HepG2 (cell line): ENCODE data around the gene TK2. TPM values are rescaled to one million over a fixed set of nuclear protein-coding genes. Genes with fewer than 3 reads are reported as not detected.

ENCODE experiments used
- DPF2 ChIP-seq: sonication (generic); formaldehyde crosslinking; IDR thresholded peaks from 2 replicates; pipeline ENCODE4 v1.4.0; 2020; ENCODE audit warnings: mild to moderate bottlenecking, low read depth, missing genetic modification reagents, borderline replicate concordance
- ERF ChIP-seq: IDR thresholded peaks from 2 replicates; pipeline ENCODE4 v1.6.1; 2018; ENCODE audit warnings: missing biosample characterization, missing genetic modification reagents
- FOXA1 ChIP-seq, 2 experiments: fragments of 450-650 bp in 1 of 2; sonication (generic) in 1 of 2; formaldehyde crosslinking in 1 of 2; IDR thresholded peaks; 2 replicates each; pipeline versions ENCODE4 v1.4.0 to v1.6.1; 2016 to 2020; ENCODE audit warnings: missing genetic modification reagents in 1 of 2
- HNRNPK ChIP-seq: fragments of 200-400 bp; formaldehyde crosslinking; IDR thresholded peaks from 2 replicates; pipeline ENCODE4 v1.6.1; 2018; ENCODE audit warnings: low read length, low read depth, moderate library complexity, mild to moderate bottlenecking; ENCODE audit not compliant: poor library complexity, severe bottlenecking
- ZBTB2 ChIP-seq: sonication (generic); formaldehyde crosslinking; IDR thresholded peaks from 2 replicates; pipeline ENCODE4 v1.8.0; 2022; ENCODE audit warnings: low read depth, missing genetic modification reagents
- ZHX2 ChIP-seq, 2 experiments: sonication (generic) in 1 of 2; formaldehyde crosslinking in 1 of 2; IDR thresholded peaks; 2 replicates each; pipeline versions ENCODE4 v1.6.1 to v1.9.0; 2014 to 2022; ENCODE audit warnings: antibody characterized with exemption in 1 of 2, borderline replicate concordance in 1 of 2, inconsistent platforms in 1 of 2, low read depth in 1 of 2, missing genetic modification reagents in 1 of 2
- ZNF598 ChIP-seq: sonication (generic); formaldehyde crosslinking; IDR thresholded peaks from 2 replicates; pipeline ENCODE4 v1.5.1; 2020; ENCODE audit warnings: mild to moderate bottlenecking, missing genetic modification reagents, borderline replicate concordance
- polyA plus RNA-seq, 8 experiments: library from polyadenylated mRNA; depleted of rRNA in 3 of 8; stranded (reverse) in 7 of 8; unstranded in 1 of 8; fragments of >200 nt; fragmentation: Illumina TruSeq in 4 of 8; extraction: Trizol in 4 of 8; gene quantifications; 2 replicates each; pipeline versions ENCODE4 v1.2.1 to v1.2.3, GENCODE V29; 2011 to 2016; ENCODE audit warnings: low read depth in 4 of 8, missing spikeins in 1 of 8, mixed read lengths in 1 of 8; ENCODE audit not compliant: insufficient read depth in 1 of 8
- total RNA-seq, 5 experiments: library from RNA; depleted of rRNA; stranded (reverse); fragments of >200 nt; fragmentation: Illumina TruSeq; extraction: Trizol; gene quantifications; 2 replicates each; pipeline ENCODE4 v1.2.3, GENCODE V29; 2016; ENCODE audit warnings: low read depth in 1 of 5
- TF ChIP-seq, protein P1 (sequence below): sonication (generic); formaldehyde crosslinking; IDR thresholded peaks from 2 replicates; pipeline ENCODE4 v1.5.1; 2020; ENCODE audit warnings: mild to moderate bottlenecking, missing genetic modification reagents, borderline replicate concordance
- TF ChIP-seq, protein P2 (sequence below): IDR thresholded peaks from 2 replicates; pipeline ENCODE4 v1.6.1; 2016; ENCODE audit warnings: low read depth, borderline replicate concordance
- TF ChIP-seq, protein P3 (sequence below): sonication (generic); formaldehyde crosslinking; IDR thresholded peaks from 2 replicates; pipeline ENCODE4 v1.4.0; 2020; ENCODE audit warnings: mild to moderate bottlenecking, missing genetic modification reagents

The TK2 gene
- total and polyA plus RNA-seq, 2 of the 13 experiments (the other 11 are each of a cell fraction or from before 2014, with no cell fraction given): 18.7 to 21.0 TPM

DNA sequence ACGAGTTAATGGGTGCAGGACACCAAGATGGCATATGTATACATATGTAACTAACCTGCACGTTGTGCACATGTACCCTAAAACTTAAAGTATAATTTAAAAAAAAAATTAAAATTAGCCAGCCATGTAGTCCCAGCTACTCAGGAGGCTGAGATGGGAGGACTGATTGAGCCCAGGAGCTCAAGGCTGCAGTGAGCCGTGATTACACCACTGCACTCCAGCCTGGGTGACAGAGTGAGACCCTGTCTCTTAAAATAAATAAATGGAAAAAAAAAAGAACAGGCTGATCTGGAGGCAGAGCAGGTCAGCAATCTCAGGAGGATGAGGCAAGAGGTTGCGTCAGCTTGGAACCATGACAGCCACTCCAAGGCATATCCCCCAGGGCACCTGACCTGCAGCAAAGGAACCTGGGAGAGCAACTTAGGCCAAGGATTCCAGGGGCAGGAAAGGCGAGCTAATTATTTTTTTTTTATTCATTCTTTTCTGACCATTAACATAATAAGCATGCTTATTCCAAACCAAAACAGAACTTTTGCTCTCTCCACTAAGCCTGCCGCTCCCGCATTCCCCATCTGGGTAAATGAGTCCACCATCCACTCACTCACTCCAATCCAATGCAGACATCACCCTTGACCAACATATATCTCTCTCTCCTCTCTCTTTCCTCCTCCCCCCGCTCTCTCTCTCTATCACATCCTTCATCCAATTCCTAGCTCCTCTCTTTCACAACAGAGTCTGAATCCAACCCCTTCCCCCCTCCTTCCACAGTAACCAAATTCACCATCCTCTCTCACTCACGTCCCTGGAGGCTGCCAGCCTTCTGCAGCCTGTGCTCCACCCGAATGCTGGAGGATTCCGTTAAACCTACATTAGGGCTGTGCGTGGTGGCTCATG, 47.7 kb downstream of the TK2 start (continued):
- TF ChIP-seq ZHX2 (IDR thresholded peaks at IDR 0.05; ENCODE audit: low read depth) (no peak), ZHX2 (CRISPR knock-in tag; IDR thresholded peaks at IDR 0.05; ENCODE audit: borderline replicate concordance) (no peak), FOXA1 (IDR thresholded peaks at IDR 0.05) (no peak), FOXA1 (CRISPR knock-in tag; IDR thresholded peaks at IDR 0.05) (no peak), ZBTB2 (CRISPR knock-in tag) (no peak), DPF2 (no peak), ERF (CRISPR knock-in tag) (no peak), ZNF598 (CRISPR knock-in tag) (no peak), HNRNPK (no peak)
- TF ChIP-seq, protein P1, sequence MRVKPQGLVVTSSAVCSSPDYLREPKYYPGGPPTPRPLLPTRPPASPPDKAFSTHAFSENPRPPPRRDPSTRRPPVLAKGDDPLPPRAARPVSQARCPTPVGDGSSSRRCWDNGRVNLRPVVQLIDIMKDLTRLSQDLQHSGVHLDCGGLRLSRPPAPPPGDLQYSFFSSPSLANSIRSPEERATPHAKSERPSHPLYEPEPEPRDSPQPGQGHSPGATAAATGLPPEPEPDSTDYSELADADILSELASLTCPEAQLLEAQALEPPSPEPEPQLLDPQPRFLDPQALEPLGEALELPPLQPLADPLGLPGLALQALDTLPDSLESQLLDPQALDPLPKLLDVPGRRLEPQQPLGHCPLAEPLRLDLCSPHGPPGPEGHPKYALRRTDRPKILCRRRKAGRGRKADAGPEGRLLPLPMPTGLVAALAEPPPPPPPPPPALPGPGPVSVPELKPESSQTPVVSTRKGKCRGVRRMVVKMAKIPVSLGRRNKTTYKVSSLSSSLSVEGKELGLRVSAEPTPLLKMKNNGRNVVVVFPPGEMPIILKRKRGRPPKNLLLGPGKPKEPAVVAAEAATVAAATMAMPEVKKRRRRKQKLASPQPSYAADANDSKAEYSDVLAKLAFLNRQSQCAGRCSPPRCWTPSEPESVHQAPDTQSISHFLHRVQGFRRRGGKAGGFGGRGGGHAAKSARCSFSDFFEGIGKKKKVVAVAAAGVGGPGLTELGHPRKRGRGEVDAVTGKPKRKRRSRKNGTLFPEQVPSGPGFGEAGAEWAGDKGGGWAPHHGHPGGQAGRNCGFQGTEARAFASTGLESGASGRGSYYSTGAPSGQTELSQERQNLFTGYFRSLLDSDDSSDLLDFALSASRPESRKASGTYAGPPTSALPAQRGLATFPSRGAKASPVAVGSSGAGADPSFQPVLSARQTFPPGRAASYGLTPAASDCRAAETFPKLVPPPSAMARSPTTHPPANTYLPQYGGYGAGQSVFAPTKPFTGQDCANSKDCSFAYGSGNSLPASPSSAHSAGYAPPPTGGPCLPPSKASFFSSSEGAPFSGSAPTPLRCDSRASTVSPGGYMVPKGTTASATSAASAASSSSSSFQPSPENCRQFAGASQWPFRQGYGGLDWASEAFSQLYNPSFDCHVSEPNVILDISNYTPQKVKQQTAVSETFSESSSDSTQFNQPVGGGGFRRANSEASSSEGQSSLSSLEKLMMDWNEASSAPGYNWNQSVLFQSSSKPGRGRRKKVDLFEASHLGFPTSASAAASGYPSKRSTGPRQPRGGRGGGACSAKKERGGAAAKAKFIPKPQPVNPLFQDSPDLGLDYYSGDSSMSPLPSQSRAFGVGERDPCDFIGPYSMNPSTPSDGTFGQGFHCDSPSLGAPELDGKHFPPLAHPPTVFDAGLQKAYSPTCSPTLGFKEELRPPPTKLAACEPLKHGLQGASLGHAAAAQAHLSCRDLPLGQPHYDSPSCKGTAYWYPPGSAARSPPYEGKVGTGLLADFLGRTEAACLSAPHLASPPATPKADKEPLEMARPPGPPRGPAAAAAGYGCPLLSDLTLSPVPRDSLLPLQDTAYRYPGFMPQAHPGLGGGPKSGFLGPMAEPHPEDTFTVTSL: no peak
- TF ChIP-seq, protein P2, sequence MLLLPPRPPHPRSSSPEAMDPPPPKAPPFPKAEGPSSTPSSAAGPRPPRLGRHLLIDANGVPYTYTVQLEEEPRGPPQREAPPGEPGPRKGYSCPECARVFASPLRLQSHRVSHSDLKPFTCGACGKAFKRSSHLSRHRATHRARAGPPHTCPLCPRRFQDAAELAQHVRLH (CRISPR knock-in tag): no peak
- TF ChIP-seq, protein P3, sequence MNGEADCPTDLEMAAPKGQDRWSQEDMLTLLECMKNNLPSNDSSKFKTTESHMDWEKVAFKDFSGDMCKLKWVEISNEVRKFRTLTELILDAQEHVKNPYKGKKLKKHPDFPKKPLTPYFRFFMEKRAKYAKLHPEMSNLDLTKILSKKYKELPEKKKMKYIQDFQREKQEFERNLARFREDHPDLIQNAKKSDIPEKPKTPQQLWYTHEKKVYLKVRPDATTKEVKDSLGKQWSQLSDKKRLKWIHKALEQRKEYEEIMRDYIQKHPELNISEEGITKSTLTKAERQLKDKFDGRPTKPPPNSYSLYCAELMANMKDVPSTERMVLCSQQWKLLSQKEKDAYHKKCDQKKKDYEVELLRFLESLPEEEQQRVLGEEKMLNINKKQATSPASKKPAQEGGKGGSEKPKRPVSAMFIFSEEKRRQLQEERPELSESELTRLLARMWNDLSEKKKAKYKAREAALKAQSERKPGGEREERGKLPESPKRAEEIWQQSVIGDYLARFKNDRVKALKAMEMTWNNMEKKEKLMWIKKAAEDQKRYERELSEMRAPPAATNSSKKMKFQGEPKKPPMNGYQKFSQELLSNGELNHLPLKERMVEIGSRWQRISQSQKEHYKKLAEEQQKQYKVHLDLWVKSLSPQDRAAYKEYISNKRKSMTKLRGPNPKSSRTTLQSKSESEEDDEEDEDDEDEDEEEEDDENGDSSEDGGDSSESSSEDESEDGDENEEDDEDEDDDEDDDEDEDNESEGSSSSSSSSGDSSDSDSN: no peak
